SU-DHL-6 (cell line): ENCODE measurements around the gene FBXO15.

ENCODE experiments used
- EZH2phosphoT487 ChIP-seq: fragments of 200-600 bp; sonication (generic), shearing (Covaris generic); conservative IDR thresholded peaks from 2 replicates; pipeline ENCODE4 v1.6.1; 2018; ENCODE audit warnings: mild to moderate bottlenecking, antibody characterized with exemption, low read length, moderate library complexity, mixed read lengths
- TF ChIP-seq, protein P1 (sequence below): fragments of 200-600 bp; sonication (generic); IDR thresholded peaks from one replicate; pipeline ENCODE4 v1.5.1; 2017; ENCODE audit warnings: antibody characterized with exemption, mild to moderate bottlenecking, low read length, moderate library complexity; ENCODE audit not compliant: insufficient read depth, poor library complexity, severe bottlenecking

DNA sequence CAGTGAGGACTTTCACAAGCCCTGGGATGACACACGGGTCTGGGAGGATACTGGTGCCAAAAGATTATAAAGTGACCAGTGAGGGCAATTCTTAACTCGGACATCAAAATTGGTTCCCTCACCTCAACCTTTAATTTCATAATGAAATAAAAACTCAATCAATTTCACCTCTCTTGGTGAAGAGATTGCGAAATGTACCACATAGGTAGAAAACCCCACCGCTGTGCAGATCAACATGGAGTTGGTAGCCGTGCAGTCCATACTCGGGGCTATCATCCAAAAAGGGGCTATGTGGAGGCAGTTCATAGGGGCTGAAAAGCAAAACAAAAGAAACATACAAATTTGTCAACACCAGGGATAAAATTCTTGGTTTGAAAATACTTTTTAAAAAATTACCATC, 24.4 kb downstream of the FBXO15 start:
- TF ChIP-seq, protein P1, sequence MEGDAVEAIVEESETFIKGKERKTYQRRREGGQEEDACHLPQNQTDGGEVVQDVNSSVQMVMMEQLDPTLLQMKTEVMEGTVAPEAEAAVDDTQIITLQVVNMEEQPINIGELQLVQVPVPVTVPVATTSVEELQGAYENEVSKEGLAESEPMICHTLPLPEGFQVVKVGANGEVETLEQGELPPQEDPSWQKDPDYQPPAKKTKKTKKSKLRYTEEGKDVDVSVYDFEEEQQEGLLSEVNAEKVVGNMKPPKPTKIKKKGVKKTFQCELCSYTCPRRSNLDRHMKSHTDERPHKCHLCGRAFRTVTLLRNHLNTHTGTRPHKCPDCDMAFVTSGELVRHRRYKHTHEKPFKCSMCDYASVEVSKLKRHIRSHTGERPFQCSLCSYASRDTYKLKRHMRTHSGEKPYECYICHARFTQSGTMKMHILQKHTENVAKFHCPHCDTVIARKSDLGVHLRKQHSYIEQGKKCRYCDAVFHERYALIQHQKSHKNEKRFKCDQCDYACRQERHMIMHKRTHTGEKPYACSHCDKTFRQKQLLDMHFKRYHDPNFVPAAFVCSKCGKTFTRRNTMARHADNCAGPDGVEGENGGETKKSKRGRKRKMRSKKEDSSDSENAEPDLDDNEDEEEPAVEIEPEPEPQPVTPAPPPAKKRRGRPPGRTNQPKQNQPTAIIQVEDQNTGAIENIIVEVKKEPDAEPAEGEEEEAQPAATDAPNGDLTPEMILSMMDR, result no peak
- no peak for TF ChIP-seq EZH2phosphoT487
